BE2C (cell line): ENCODE data around the gene EFCAB8.

Source experiments
- DNase-seq: peaks from one replicate; pipeline ENCODE4 v3.0.0-alpha.2; 2020
- H3K27me3 ChIP-seq: fragments of 250-450 bp; sonication (Bioruptor Pico); 2 replicates; pipeline ENCODE4 v1.5.1; 2020; ENCODE audit warnings: mild to moderate bottlenecking
- H3K36me3 ChIP-seq: fragments of 250-450 bp; sonication (Bioruptor Pico); 2 replicates; pipeline ENCODE4 v1.5.1; 2020; ENCODE audit warnings: mild to moderate bottlenecking
- H3K4me1 ChIP-seq: fragments of 250-450 bp; sonication (Bioruptor Pico); 2 replicates; pipeline ENCODE4 v1.5.1; 2020
- H3K4me3 ChIP-seq: 2 replicates; pipeline ENCODE4 v1.5.1; 2011; ENCODE audit warnings: low read depth, low read length
- H3K9me3 ChIP-seq: fragments of 250-450 bp; sonication (Bioruptor Pico); 2 replicates; pipeline ENCODE4 v1.5.1; 2020
- TF ChIP-seq, protein P1 (sequence below): IDR thresholded peaks from 2 replicates; pipeline ENCODE4 v1.5.1; 2012; ENCODE audit warnings: mild to moderate bottlenecking, low read depth, low read length

Gene EFCAB8

DNA sequence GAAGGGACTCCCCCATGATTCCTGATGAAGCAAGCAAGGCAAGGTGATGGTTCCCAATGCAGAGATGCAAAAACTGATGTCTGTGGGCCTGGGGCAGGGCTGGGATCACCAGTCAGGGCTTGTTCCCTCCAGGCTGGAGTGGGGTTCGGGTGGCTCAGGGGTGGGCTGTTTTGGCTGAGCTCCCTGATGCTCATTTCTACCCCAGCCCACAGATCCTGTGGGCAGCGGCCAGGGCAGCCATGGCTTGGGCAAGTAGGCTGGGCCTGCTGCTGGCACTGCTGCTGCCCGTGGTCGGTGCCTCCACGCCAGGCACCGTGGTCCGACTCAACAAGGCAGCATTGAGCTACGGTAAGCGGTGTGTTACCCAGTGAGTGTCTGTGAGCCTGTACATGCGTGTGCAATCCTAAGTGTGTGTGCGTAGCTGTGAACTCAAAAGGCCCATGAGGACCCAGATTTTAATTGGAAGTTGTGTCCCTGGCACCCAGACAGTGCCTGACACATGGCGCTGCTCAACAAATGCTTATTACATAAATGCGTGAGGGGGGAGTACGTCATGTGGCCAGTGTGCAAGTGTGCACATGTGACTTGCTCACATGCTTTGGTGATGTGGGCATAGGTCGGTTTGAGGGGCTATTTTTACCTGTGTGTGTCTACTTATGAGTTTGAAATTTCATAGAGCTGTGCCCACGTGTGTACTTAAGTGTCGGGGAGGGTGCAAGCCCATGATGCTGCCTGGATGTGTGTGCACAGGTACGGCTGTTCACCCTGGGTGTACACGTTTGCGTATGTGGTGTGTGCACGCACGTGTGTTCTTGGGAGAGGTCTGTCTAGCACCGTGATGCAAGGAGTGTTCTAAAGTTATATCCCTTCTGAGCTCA is 149.9 kb downstream of the EFCAB8 start:
- DNase-seq = no peak
- TF ChIP-seq, protein P1, sequence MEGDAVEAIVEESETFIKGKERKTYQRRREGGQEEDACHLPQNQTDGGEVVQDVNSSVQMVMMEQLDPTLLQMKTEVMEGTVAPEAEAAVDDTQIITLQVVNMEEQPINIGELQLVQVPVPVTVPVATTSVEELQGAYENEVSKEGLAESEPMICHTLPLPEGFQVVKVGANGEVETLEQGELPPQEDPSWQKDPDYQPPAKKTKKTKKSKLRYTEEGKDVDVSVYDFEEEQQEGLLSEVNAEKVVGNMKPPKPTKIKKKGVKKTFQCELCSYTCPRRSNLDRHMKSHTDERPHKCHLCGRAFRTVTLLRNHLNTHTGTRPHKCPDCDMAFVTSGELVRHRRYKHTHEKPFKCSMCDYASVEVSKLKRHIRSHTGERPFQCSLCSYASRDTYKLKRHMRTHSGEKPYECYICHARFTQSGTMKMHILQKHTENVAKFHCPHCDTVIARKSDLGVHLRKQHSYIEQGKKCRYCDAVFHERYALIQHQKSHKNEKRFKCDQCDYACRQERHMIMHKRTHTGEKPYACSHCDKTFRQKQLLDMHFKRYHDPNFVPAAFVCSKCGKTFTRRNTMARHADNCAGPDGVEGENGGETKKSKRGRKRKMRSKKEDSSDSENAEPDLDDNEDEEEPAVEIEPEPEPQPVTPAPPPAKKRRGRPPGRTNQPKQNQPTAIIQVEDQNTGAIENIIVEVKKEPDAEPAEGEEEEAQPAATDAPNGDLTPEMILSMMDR = no peak
- Histone ChIP-seq H3K9me3 (no peaks in the 10 kb centered on the region), H3K27me3 (no peaks in the 10 kb centered on the region), H3K4me1 (no peaks in the 10 kb centered on the region), H3K36me3 (no peaks in the 10 kb centered on the region), H3K4me3 (no peak overlapping the region)

DNA sequence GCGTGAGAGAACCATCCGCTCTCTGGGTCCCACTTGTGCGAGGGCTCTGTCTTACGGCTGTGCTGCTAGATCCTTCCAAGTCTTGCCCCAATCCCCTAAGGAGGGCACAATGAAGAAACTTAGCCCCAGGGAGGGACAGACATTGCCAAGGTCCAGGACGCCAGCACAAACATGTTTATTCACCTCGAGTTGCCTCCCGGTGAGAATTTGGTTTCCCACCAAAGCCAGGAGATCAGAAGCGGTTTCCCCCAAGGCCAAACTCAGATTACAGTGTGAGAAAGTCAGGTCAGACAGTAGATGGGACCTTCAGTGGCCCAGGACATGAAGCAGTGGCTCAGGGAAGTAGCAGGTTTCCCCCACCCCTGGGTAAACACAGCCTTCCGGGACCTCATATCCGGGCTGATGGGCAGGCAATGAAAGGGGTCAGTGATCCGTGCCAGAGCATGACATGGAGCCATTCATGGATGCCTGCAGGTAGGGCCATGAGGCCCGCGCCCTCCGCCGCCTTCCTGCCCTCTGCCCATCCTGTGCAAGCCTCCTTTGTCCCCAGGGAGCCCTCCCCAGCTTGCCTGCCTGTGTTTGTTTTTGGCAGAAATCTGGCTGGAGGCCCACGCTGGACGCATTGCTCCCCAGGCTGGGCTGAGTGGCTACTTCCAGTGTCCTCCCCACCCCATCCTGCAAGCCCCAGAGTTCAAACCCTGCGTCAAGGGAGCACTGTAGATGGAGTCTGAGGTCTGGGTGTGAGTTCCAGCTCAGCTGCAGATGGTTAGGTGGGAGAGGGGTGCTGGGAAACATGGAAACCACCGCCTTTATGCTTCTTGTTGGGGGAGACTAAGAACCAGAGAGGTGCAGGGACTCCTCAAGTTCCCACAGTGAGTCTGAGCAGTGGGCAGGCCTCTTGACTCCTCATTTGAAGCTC is 150.8 kb downstream of the EFCAB8 start:
- Histone ChIP-seq H3K36me3 (no peaks in the 10 kb centered on the region), H3K4me1 (no peaks in the 10 kb centered on the region), H3K27me3 (no peaks in the 10 kb centered on the region), H3K4me3 (no peak overlapping the region), H3K9me3 (no peaks in the 10 kb centered on the region)
- peak; percentile 31 for DNase-seq
- TF ChIP-seq, protein P1 = no peak

DNA sequence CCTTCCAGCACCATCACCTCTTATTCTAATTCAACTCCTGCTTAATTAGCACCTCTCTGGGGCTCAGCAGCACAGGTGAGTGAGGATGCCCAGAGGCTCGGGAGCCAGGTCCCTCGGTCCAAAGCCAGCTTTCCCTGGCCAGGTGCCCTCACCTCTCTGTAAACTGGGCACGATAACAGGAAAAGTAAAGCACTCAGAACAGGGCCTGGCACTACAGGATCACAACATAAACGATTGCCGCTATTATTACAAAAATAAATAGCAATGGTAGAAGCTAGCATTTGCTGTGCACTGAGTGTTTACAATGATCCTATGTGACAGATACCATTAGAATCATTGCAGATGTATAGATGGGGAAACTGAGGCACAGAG is 151.4 kb downstream of the EFCAB8 start:
- Histone ChIP-seq H3K4me1 (no peaks in the 10 kb centered on the region), H3K36me3 (no peaks in the 10 kb centered on the region), H3K27me3 (no peaks in the 10 kb centered on the region), H3K9me3 (no peaks in the 10 kb centered on the region), H3K4me3 (no peak overlapping the region)
- TF ChIP-seq, protein P1 = no peak
- no peak for DNase-seq

DNA sequence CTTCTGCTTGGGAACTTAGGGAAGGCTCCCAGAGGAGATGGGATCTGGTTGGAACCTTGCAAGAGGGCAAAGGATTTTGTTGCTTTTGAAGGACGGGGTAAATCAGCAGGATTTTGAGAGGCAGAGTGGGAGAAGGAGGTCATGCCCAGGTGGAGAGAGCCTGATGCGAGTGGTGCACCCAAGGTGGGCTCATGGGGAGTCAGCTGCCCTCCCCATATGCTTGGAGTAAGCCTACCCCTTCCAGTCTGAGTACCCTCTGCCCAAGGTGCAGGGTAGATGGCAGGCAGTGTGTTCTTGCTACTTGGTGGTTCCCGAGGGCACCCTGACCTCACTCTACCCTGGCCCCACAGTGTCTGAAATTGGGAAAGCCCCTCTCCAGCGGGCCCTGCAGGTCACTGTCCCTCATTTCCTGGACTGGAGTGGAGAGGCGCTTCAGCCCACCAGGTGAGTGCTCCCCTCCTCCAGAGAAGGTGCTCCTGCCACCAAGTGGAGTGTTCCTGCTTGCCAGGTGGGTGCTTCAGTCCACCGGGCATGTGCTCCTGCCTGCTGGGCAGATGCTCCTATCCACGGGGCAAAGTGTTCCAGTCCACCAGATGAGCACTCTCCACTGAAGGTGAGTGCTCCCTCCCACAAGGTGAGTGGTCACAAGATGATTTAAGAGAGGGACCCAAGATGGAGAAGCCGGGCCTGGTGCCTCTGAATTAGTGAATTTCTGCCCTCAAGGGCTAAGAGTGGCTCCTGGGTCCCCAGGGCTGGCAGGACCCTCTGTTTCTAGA is 152.1 kb downstream of the EFCAB8 start:
- Histone ChIP-seq H3K4me1 (no peaks in the 10 kb centered on the region), H3K27me3 (no peaks in the 10 kb centered on the region), H3K36me3 (no peaks in the 10 kb centered on the region), H3K4me3 (no peak overlapping the region), H3K9me3 (no peaks in the 10 kb centered on the region)
- DNase-seq = no peak
- TF ChIP-seq, protein P1 = no peak
